Measurements from ENCODE around the gene ACTG2.
"Not testable (repeated sequence)": the region's sequence is repeated elsewhere in the genome, so short reads cannot be mapped to it uniquely, and the experiment has no call there.

The ACTG2 gene

DNA sequence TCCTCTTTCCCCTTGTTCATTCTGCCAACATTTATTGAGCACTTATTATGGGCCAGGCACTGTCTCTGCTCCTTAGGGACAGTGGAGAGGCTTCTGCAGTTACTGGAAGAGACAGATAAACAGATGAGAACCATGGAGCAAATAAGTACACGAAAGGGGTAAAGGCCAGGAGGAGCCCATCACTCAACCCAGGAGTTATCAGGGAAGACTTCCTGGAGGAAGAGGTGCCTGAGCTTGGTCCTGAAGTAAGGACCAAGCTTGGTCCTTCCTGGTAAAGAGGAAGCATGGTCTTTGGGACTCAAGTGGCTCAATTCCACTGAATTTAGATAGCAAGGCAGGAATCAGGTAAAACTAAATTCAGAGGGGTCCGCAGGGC, 1.7 kb downstream of the ACTG2 start:
- Histone ChIP-seq H3K4me1 (ENCODE audit: control insufficient read depth, insufficient read depth, low read length) (peaks cover 11% of the 10 kb centered on the region), H3K9me3 (ENCODE audit: control insufficient read depth, insufficient read depth, low read depth, low read length) (no peaks in the 10 kb centered on the region), H3K27me3 (ENCODE audit: control insufficient read depth, insufficient read depth, low read length) (no peaks in the 10 kb centered on the region), H3K4me3 (ENCODE audit: low read depth, low read length) (no peak overlapping the region), H3K9ac (ENCODE audit: low read length) (no peak overlapping the region), H3K36me3 (ENCODE audit: control insufficient read depth, insufficient read depth, low read length) (no peaks in the 10 kb centered on the region), H3K27ac (ENCODE audit: low read depth, low read length) (no peak overlapping the region)

GRCh38 chr2:73894877-73895276, 2.1 kb downstream of the ACTG2 start:
- Histone ChIP-seq H3K4me3 (ENCODE audit: low read depth, low read length) (no peak overlapping the region), H3K36me3 (ENCODE audit: control insufficient read depth, insufficient read depth, low read length) (no peaks in the 10 kb centered on the region), H3K27me3 (ENCODE audit: control insufficient read depth, insufficient read depth, low read length) (no peaks in the 10 kb centered on the region), H3K27ac (ENCODE audit: low read depth, low read length) (no peak overlapping the region), H3K9me3 (ENCODE audit: control insufficient read depth, insufficient read depth, low read depth, low read length) (no peaks in the 10 kb centered on the region), H3K9ac (ENCODE audit: low read length) (no peak overlapping the region), H3K4me1 (ENCODE audit: control insufficient read depth, insufficient read depth, low read length) (peaks cover 11% of the 10 kb centered on the region)

DNA sequence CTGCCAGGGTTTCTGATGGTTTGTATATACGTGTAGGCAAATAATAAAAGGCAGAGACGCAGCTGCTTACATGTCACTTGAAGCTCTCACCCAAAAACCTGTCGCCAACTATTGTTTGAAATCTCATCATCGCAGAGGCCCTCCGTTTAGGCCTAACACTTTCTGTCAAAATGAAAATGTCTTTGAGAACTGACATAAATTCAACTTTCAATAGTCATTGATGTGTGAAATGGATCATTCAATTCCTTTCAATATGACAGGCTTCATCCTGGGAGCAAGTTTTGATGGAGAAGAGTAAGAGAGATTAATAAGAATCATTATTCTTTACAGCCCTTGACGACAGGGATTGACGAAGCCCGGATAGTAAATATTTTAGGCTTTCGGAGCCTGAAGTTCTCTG, 2.7 kb downstream of the ACTG2 start:
- Histone ChIP-seq H3K27ac (ENCODE audit: low read depth, low read length) (no peak overlapping the region), H3K9me3 (ENCODE audit: control insufficient read depth, insufficient read depth, low read depth, low read length) (no peaks in the 10 kb centered on the region), H3K36me3 (ENCODE audit: control insufficient read depth, insufficient read depth, low read length) (no peaks in the 10 kb centered on the region), H3K27me3 (ENCODE audit: control insufficient read depth, insufficient read depth, low read length) (no peaks in the 10 kb centered on the region), H3K9ac (ENCODE audit: low read length) (no peak overlapping the region), H3K4me3 (ENCODE audit: low read depth, low read length) (no peak overlapping the region), H3K4me1 (ENCODE audit: control insufficient read depth, insufficient read depth, low read length) (peaks cover 11% of the 10 kb centered on the region)

- Histone ChIP-seq H3K9me3 (ENCODE audit: control insufficient read depth, insufficient read depth, low read depth, low read length) (no peaks in the 10 kb centered on the region), H3K36me3 (ENCODE audit: control insufficient read depth, insufficient read depth, low read length) (no peaks in the 10 kb centered on the region), H3K4me1 (ENCODE audit: control insufficient read depth, insufficient read depth, low read length) (peaks cover 11% of the 10 kb centered on the region), H3K27me3 (ENCODE audit: control insufficient read depth, insufficient read depth, low read length) (no peaks in the 10 kb centered on the region), H3K4me3 (ENCODE audit: low read depth, low read length) (no peak overlapping the region), H3K27ac (ENCODE audit: low read depth, low read length) (no peak overlapping the region), H3K9ac (ENCODE audit: low read length) (no peak overlapping the region)
These were observed 3.8 kb downstream of the ACTG2 start for GRCh38 chr2:73896362-73897239.

- H3K9me3 ChIP-seq (ENCODE audit: control insufficient read depth, insufficient read depth, low read depth, low read length) = no peaks in the 10 kb centered on the region
- no peaks in the 10 kb centered on the region for H3K36me3 ChIP-seq (ENCODE audit: control insufficient read depth, insufficient read depth, low read length)
- H3K9ac ChIP-seq (ENCODE audit: low read length) = no peak overlapping the region
- H3K4me1 ChIP-seq (ENCODE audit: control insufficient read depth, insufficient read depth, low read length) = peaks cover 11% of the 10 kb centered on the region
- H3K27me3 ChIP-seq (ENCODE audit: control insufficient read depth, insufficient read depth, low read length) = no peaks in the 10 kb centered on the region
- H3K4me3 ChIP-seq (ENCODE audit: low read depth, low read length) = no peak overlapping the region
- H3K27ac ChIP-seq (ENCODE audit: low read depth, low read length) = no peak overlapping the region
These were observed 4.4 kb downstream of the ACTG2 start for GRCh38 chr2:73897240-73897583.

DNA sequence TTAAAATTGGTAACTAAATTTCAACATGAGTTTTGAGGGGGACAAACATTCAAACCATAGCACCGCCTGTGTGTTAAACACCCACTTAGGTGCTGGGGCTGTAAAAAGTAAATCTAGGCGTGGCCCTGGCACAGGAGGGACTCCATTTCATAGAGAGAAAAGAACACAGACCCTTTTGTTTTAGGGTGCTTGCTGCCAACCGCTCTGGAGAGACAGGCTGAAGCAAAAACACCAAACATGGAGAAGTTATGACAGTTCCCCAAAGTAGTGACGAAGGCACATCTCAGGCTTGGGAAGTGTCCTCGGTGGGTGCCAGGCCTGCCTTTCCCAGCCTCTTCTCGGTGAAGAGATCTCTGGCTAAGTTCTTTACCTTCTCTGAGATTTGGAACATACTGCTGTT, 5.1 kb downstream of the ACTG2 start:
- Histone ChIP-seq H3K9me3 (ENCODE audit: control insufficient read depth, insufficient read depth, low read depth, low read length) (no peaks in the 10 kb centered on the region), H3K27me3 (ENCODE audit: control insufficient read depth, insufficient read depth, low read length) (no peaks in the 10 kb centered on the region), H3K4me1 (ENCODE audit: control insufficient read depth, insufficient read depth, low read length) (peaks cover 4% of the 10 kb centered on the region), H3K9ac (ENCODE audit: low read length) (no peak overlapping the region), H3K27ac (ENCODE audit: low read depth, low read length) (no peak overlapping the region), H3K36me3 (ENCODE audit: control insufficient read depth, insufficient read depth, low read length) (no peaks in the 10 kb centered on the region), H3K4me3 (ENCODE audit: low read depth, low read length) (no peak overlapping the region)

DNA sequence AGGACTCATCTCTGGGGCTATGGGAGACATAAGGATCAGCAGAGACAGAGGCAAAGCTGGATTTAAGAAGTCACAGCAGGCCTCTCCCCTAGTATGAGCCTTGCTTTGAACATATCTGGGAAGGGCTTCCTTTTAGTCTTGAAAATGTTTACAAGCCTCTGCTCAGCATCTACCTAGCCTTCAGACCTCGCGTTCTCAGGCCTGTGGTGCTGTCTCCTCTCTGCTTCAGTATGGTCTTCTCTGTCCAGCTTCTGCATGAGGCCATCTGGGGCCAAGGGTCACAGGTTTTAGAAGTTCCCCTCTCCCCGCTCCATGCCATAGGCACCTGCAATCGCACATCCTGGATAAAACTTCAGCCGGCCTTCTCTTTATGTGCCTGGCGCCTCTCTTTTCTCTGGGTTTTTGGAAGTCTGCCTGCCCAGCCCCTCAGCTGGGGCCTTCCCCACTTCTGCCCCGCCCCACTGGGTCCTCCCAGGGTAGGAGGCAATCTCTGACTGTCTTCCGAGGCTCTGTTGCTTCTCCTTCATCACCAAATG, 7.1 kb downstream of the ACTG2 start:
- Histone ChIP-seq H3K9ac (ENCODE audit: low read length) (no peak overlapping the region), H3K27me3 (ENCODE audit: control insufficient read depth, insufficient read depth, low read length) (no peaks in the 10 kb centered on the region), H3K4me3 (ENCODE audit: low read depth, low read length) (no peak overlapping the region), H3K36me3 (ENCODE audit: control insufficient read depth, insufficient read depth, low read length) (no peaks in the 10 kb centered on the region), H3K9me3 (ENCODE audit: control insufficient read depth, insufficient read depth, low read depth, low read length) (no peaks in the 10 kb centered on the region), H3K27ac (ENCODE audit: low read depth, low read length) (no peak overlapping the region), H3K4me1 (ENCODE audit: control insufficient read depth, insufficient read depth, low read length) (no peaks in the 10 kb centered on the region)

DNA sequence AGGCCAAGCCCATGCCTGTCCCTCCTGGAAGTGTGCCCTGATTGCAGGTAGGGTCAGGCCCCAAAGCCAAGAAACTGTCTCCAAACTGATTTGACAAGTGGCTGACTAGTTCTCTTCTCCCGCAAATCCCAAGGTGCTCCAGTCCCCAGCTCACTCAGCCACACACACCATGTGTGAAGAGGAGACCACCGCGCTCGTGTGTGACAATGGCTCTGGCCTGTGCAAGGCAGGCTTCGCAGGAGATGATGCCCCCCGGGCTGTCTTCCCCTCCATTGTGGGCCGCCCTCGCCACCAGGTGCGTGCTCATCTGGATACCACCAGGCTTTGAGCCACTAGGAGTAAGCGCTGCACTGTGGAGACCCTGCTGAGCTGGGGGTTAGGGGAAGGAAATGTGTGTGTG, 8.3 kb downstream of the ACTG2 start:
- Histone ChIP-seq H3K4me1 (ENCODE audit: control insufficient read depth, insufficient read depth, low read length) (no peaks in the 10 kb centered on the region), H3K4me3 (ENCODE audit: low read depth, low read length) (no peak overlapping the region), H3K9me3 (ENCODE audit: control insufficient read depth, insufficient read depth, low read depth, low read length) (no peaks in the 10 kb centered on the region), H3K27ac (ENCODE audit: low read depth, low read length) (no peak overlapping the region), H3K36me3 (ENCODE audit: control insufficient read depth, insufficient read depth, low read length) (no peaks in the 10 kb centered on the region), H3K27me3 (ENCODE audit: control insufficient read depth, insufficient read depth, low read length) (no peaks in the 10 kb centered on the region), H3K9ac (ENCODE audit: low read length) (no peak overlapping the region)

- Histone ChIP-seq H3K36me3 (ENCODE audit: control insufficient read depth, insufficient read depth, low read length) (no peaks in the 10 kb centered on the region), H3K4me3 (ENCODE audit: low read depth, low read length) (no peak overlapping the region), H3K27ac (ENCODE audit: low read depth, low read length) (no peak overlapping the region), H3K9ac (ENCODE audit: low read length) (no peak overlapping the region), H3K4me1 (ENCODE audit: control insufficient read depth, insufficient read depth, low read length) (no peaks in the 10 kb centered on the region), H3K27me3 (ENCODE audit: control insufficient read depth, insufficient read depth, low read length) (no peaks in the 10 kb centered on the region), H3K9me3 (ENCODE audit: control insufficient read depth, insufficient read depth, low read depth, low read length) (no peaks in the 10 kb centered on the region)
These were observed 9.5 kb downstream of the ACTG2 start for GRCh38 chr2:73902284-73902683.

GRCh38 chr2:73903313-73903712, 10.5 kb downstream of the ACTG2 start:
- Histone ChIP-seq H3K27ac (ENCODE audit: low read depth, low read length) (no peak overlapping the region), H3K36me3 (ENCODE audit: control insufficient read depth, insufficient read depth, low read length) (no peaks in the 10 kb centered on the region), H3K27me3 (ENCODE audit: control insufficient read depth, insufficient read depth, low read length) (no peaks in the 10 kb centered on the region), H3K9ac (ENCODE audit: low read length) (no peak overlapping the region), H3K4me3 (ENCODE audit: low read depth, low read length) (no peak overlapping the region), H3K9me3 (ENCODE audit: control insufficient read depth, insufficient read depth, low read depth, low read length) (no peaks in the 10 kb centered on the region), H3K4me1 (ENCODE audit: control insufficient read depth, insufficient read depth, low read length) (peaks cover 3% of the 10 kb centered on the region; the same call in 1 of the 2 replicates)

- not testable (repeated sequence) for H3K27me3 ChIP-seq (ENCODE audit: control insufficient read depth, insufficient read depth, low read length); H3K9ac ChIP-seq (ENCODE audit: low read length); H3K36me3 ChIP-seq (ENCODE audit: control insufficient read depth, insufficient read depth, low read length); H3K9me3 ChIP-seq (ENCODE audit: control insufficient read depth, insufficient read depth, low read depth, low read length); H3K4me3 ChIP-seq (ENCODE audit: low read depth, low read length); H3K4me1 ChIP-seq (ENCODE audit: control insufficient read depth, insufficient read depth, low read length); H3K27ac ChIP-seq (ENCODE audit: low read depth, low read length)
These were observed 11.3 kb downstream of the ACTG2 start for GRCh38 chr2:73903949-73904613.
